ENCODE results near the gene ADARB1. TPM values are rescaled to one million over a fixed set of nuclear protein-coding genes. Genes with fewer than 3 reads are reported as not detected.

Gene ADARB1
- total RNA-seq, 1 experiment from 2014 or later = 31.9 TPM

- no peak for DNase-seq (ENCODE audit: low spot score)
- intact Hi-C loops (cut with micrococcal nuclease; ENCODE audit: unreplicated experiment) = no loop called here
- ChIA-PET POLR2A (ENCODE audit: low non-redundant PET) (no interaction called here), CTCF (no interaction called here)
- TF ChIP-seq EZH2 (IDR thresholded peaks at IDR 0.05; ENCODE audit: borderline replicate concordance, low read depth, low read length, poor library complexity, severe bottlenecking) = no peak
- TF ChIP-seq, protein P1, sequence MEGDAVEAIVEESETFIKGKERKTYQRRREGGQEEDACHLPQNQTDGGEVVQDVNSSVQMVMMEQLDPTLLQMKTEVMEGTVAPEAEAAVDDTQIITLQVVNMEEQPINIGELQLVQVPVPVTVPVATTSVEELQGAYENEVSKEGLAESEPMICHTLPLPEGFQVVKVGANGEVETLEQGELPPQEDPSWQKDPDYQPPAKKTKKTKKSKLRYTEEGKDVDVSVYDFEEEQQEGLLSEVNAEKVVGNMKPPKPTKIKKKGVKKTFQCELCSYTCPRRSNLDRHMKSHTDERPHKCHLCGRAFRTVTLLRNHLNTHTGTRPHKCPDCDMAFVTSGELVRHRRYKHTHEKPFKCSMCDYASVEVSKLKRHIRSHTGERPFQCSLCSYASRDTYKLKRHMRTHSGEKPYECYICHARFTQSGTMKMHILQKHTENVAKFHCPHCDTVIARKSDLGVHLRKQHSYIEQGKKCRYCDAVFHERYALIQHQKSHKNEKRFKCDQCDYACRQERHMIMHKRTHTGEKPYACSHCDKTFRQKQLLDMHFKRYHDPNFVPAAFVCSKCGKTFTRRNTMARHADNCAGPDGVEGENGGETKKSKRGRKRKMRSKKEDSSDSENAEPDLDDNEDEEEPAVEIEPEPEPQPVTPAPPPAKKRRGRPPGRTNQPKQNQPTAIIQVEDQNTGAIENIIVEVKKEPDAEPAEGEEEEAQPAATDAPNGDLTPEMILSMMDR (conservative IDR thresholded peaks at IDR 0.05; ENCODE audit: low read depth, low read length) = no peak
- no TSS peak for BruUV-seq (replicated peaks)
- no peaks in the 10 kb centered on the region for H3K36me3 ChIP-seq (ENCODE audit: insufficient read depth, low read length, poor library complexity, severe bottlenecking)
- peaks cover 4% of the 10 kb centered on the region for H3K9me3 ChIP-seq (ENCODE audit: low read depth, low read length, poor library complexity, severe bottlenecking)
- H3K4me3 ChIP-seq (ENCODE audit: low read depth, low read length, poor library complexity, severe bottlenecking) = no peak overlapping the region
- H3K27me3 ChIP-seq (replicated peaks; ENCODE audit: insufficient read depth, low read depth, low read length, poor library complexity) = no peaks in the 10 kb centered on the region
- H3K4me1 ChIP-seq (ENCODE audit: insufficient read depth, low read length, poor library complexity, severe bottlenecking) = peaks cover 12% of the 10 kb centered on the region
- no peak overlapping the region for H3K27ac ChIP-seq (ENCODE audit: low read depth, low read length, poor library complexity, severe bottlenecking)
These were observed 27.1 kb upstream of the ADARB1 start for GRCh38 chr21:45047257-45047656.

GRCh38 chr21:45048026-45048698, 26.2 kb upstream of the ADARB1 start:
- BruUV-seq (replicated peaks) = no TSS peak
- TF ChIP-seq EZH2 (IDR thresholded peaks at IDR 0.05; ENCODE audit: borderline replicate concordance, low read depth, low read length, poor library complexity, severe bottlenecking) = no peak
- TF ChIP-seq, protein P1 (conservative IDR thresholded peaks at IDR 0.05; ENCODE audit: low read depth, low read length) = no peak
- Histone ChIP-seq H3K4me3 (ENCODE audit: low read depth, low read length, poor library complexity, severe bottlenecking) (no peak overlapping the region), H3K27ac (ENCODE audit: low read depth, low read length, poor library complexity, severe bottlenecking) (no peak overlapping the region), H3K36me3 (ENCODE audit: insufficient read depth, low read length, poor library complexity, severe bottlenecking) (no peaks in the 10 kb centered on the region), H3K27me3 (replicated peaks; ENCODE audit: insufficient read depth, low read depth, low read length, poor library complexity) (no peaks in the 10 kb centered on the region), H3K9me3 (ENCODE audit: low read depth, low read length, poor library complexity, severe bottlenecking) (peaks cover 4% of the 10 kb centered on the region), H3K4me1 (ENCODE audit: insufficient read depth, low read length, poor library complexity, severe bottlenecking) (peaks cover 12% of the 10 kb centered on the region)
- no peak for DNase-seq (ENCODE audit: low spot score)
- CTCF ChIA-PET = no interaction called here
- POLR2A ChIA-PET (ENCODE audit: low non-redundant PET) = no interaction called here
- intact Hi-C loops (cut with micrococcal nuclease; ENCODE audit: unreplicated experiment) = no loop called here

GRCh38 chr21:45048968-45049367, 25.4 kb upstream of the ADARB1 start:
- Histone ChIP-seq H3K4me3 (ENCODE audit: low read depth, low read length, poor library complexity, severe bottlenecking) (no peak overlapping the region), H3K27ac (ENCODE audit: low read depth, low read length, poor library complexity, severe bottlenecking) (no peak overlapping the region), H3K4me1 (ENCODE audit: insufficient read depth, low read length, poor library complexity, severe bottlenecking) (peaks cover 12% of the 10 kb centered on the region), H3K9me3 (ENCODE audit: low read depth, low read length, poor library complexity, severe bottlenecking) (peaks cover 4% of the 10 kb centered on the region), H3K36me3 (ENCODE audit: insufficient read depth, low read length, poor library complexity, severe bottlenecking) (no peaks in the 10 kb centered on the region), H3K27me3 (replicated peaks; ENCODE audit: insufficient read depth, low read depth, low read length, poor library complexity) (no peaks in the 10 kb centered on the region)
- no peak for DNase-seq (ENCODE audit: low spot score)
- intact Hi-C loops (cut with micrococcal nuclease; ENCODE audit: unreplicated experiment) = no loop called here
- CTCF ChIA-PET = no interaction called here
- TF ChIP-seq, protein P1 (conservative IDR thresholded peaks at IDR 0.05; ENCODE audit: low read depth, low read length) = no peak
- TF ChIP-seq EZH2 (IDR thresholded peaks at IDR 0.05; ENCODE audit: borderline replicate concordance, low read depth, low read length, poor library complexity, severe bottlenecking) = no peak
- no TSS peak for BruUV-seq (replicated peaks)
- POLR2A ChIA-PET (ENCODE audit: low non-redundant PET) = no interaction called here
